SK-N-SH treated with all-trans-retinoic acid at 6 μM for 48 hours (cell line): ENCODE results near the gene CGNL1.

ENCODE experiments used
- ATAC-seq: fragments of 200-7000 bp; cut with Tn5 transposase; 3 replicates; pipeline ENCODE4 v1.9.1; 2020; ENCODE audit warnings: mild to moderate bottlenecking, moderate library complexity
- ARNTL ChIP-seq: fragments of 450-650 bp; formaldehyde crosslinking; IDR thresholded peaks from 2 replicates; pipeline ENCODE4 v1.5.0; 2020; ENCODE audit warnings: low read depth, mild to moderate bottlenecking, moderate library complexity, borderline replicate concordance
- CREB5 ChIP-seq: fragments of 250-450 bp; sonication (Bioruptor Pico); IDR thresholded peaks from 2 replicates; pipeline ENCODE4 v1.5.1; 2020; ENCODE audit warnings: low read depth, mild to moderate bottlenecking, moderate library complexity
- CSRNP3 ChIP-seq: fragments of 250-450 bp; sonication (Bioruptor Pico); IDR thresholded peaks from 2 replicates; pipeline ENCODE4 v1.5.1; 2021; ENCODE audit warnings: mild to moderate bottlenecking, moderate library complexity
- ESRRG ChIP-seq: fragments of 250-450 bp; sonication (Bioruptor Pico); IDR thresholded peaks from 2 replicates; pipeline ENCODE4 v1.6.1; 2021; ENCODE audit warnings: mild to moderate bottlenecking
- GLIS3 ChIP-seq: fragments of 250-450 bp; sonication (Bioruptor Pico); IDR thresholded peaks from 2 replicates; pipeline ENCODE4 v1.5.0; 2020; ENCODE audit warnings: mild to moderate bottlenecking, moderate library complexity
- ISL1 ChIP-seq: fragments of 250-450 bp; sonication (Bioruptor Pico); IDR thresholded peaks from 2 replicates; pipeline ENCODE4 v2.1.2; 2022; ENCODE audit warnings: mild to moderate bottlenecking, moderate library complexity
- OSR1 ChIP-seq: fragments of 250-450 bp; sonication (Bioruptor Pico); IDR thresholded peaks from 2 replicates; pipeline ENCODE4 v1.8.0; 2022; ENCODE audit warnings: moderate library complexity, mild to moderate bottlenecking, inconsistent platforms
- POU6F1 ChIP-seq: fragments of 250-450 bp; sonication (Bioruptor Pico); IDR thresholded peaks from 2 replicates; pipeline ENCODE4 v1.8.0; 2021; ENCODE audit warnings: low read depth, mild to moderate bottlenecking, moderate library complexity, borderline replicate concordance
- PPARA ChIP-seq: fragments of 250-450 bp; sonication (Bioruptor Pico); IDR thresholded peaks from 2 replicates; pipeline ENCODE4 v1.5.0; 2020; ENCODE audit warnings: mild to moderate bottlenecking, borderline replicate concordance
- RARB ChIP-seq: fragments of 250-450 bp; sonication (Bioruptor Pico); IDR thresholded peaks from 2 replicates; pipeline ENCODE4 v1.8.0; 2021; ENCODE audit warnings: mild to moderate bottlenecking, moderate library complexity
- SNAI2 ChIP-seq: fragments of 250-450 bp; sonication (Bioruptor Pico); IDR thresholded peaks from 2 replicates; pipeline ENCODE4 v1.5.0; 2020; ENCODE audit warnings: mild to moderate bottlenecking, moderate library complexity
- TCF4 ChIP-seq: fragments of 250-450 bp; sonication (Bioruptor Pico); IDR thresholded peaks from 2 replicates; pipeline ENCODE4 v1.8.0; 2021; ENCODE audit warnings: mild to moderate bottlenecking, moderate library complexity, borderline replicate concordance
- TOX ChIP-seq: fragments of 250-450 bp; sonication (Bioruptor Pico); IDR thresholded peaks from 2 replicates; pipeline ENCODE4 v1.8.0; 2021; ENCODE audit warnings: mild to moderate bottlenecking, moderate library complexity, borderline replicate concordance
- TSHZ2 ChIP-seq: fragments of 250-450 bp; sonication (Bioruptor Pico); IDR thresholded peaks from 2 replicates; pipeline ENCODE4 v1.5.0; 2020; ENCODE audit warnings: mild to moderate bottlenecking, moderate library complexity
- ZC3H10 ChIP-seq: fragments of 250-450 bp; sonication (Bioruptor Pico); IDR thresholded peaks from 2 replicates; pipeline ENCODE4 v1.5.1; 2021; ENCODE audit warnings: mild to moderate bottlenecking, moderate library complexity
- ZFP3 ChIP-seq: fragments of 250-450 bp; sonication (Bioruptor Pico); IDR thresholded peaks from 2 replicates; pipeline ENCODE4 v1.5.0; 2020; ENCODE audit warnings: mild to moderate bottlenecking, moderate library complexity
- ZFP30 ChIP-seq: fragments of 450-650 bp; formaldehyde crosslinking; IDR thresholded peaks from 2 replicates; pipeline ENCODE4 v1.5.0; 2022; ENCODE audit warnings: mild to moderate bottlenecking, moderate library complexity
- ZNF565 ChIP-seq: fragments of 450-650 bp; formaldehyde crosslinking; conservative IDR thresholded peaks from 2 replicates; pipeline ENCODE4 v1.5.0; 2020; ENCODE audit warnings: low read depth, mild to moderate bottlenecking, moderate library complexity
- ZNF8 ChIP-seq: fragments of 450-650 bp; formaldehyde crosslinking; IDR thresholded peaks from 2 replicates; pipeline ENCODE4 v1.5.0; 2020; ENCODE audit warnings: mild to moderate bottlenecking, moderate library complexity

Gene CGNL1

GRCh38 chr15:57343048-57343447, 33.3 kb upstream of the CGNL1 start:
- TF ChIP-seq TCF4 (CRISPR knock-in tag) (no peak), CREB5 (no peak), ZC3H10 (CRISPR knock-in tag) (no peak), OSR1 (CRISPR knock-in tag) (no peak), CSRNP3 (CRISPR knock-in tag) (no peak), POU6F1 (CRISPR knock-in tag) (no peak), RARB (CRISPR knock-in tag) (no peak), ISL1 (CRISPR knock-in tag) (no peak), ZNF8 (CRISPR knock-in tag) (no peak), TOX (CRISPR knock-in tag) (no peak), TSHZ2 (CRISPR knock-in tag) (no peak), GLIS3 (no peak), ZFP30 (no peak), SNAI2 (CRISPR knock-in tag) (no peak), ZNF565 (CRISPR knock-in tag) (no peak), PPARA (CRISPR knock-in tag) (no peak), ESRRG (CRISPR knock-in tag) (no peak)
- ATAC-seq = no peak

- TF ChIP-seq OSR1 (CRISPR knock-in tag) = no peak
- no peak for TF ChIP-seq PPARA (CRISPR knock-in tag)
- TF ChIP-seq ZNF565 (CRISPR knock-in tag) = no peak
- no peak for TF ChIP-seq ARNTL (CRISPR knock-in tag)
- TF ChIP-seq, all 23 proteins: peak for 0
- no peak for ATAC-seq
Observed at GRCh38 chr15:57343498-57343897, 32.8 kb upstream of the CGNL1 start.

GRCh38 chr15:57344282-57344681, 32.0 kb upstream of the CGNL1 start:
- TF ChIP-seq SNAI2 (CRISPR knock-in tag) = no peak
- no peak for TF ChIP-seq PPARA (CRISPR knock-in tag)
- no peak for TF ChIP-seq GLIS3
- TF ChIP-seq ARNTL (CRISPR knock-in tag) = no peak
- TF ChIP-seq ZNF565 (CRISPR knock-in tag) = no peak
- no peak for TF ChIP-seq OSR1 (CRISPR knock-in tag)

GRCh38 chr15:57345584-57345983, 30.7 kb upstream of the CGNL1 start:
- ATAC-seq = peak; percentile 63
- no peak for TF ChIP-seq RARB (CRISPR knock-in tag)
- no peak for TF ChIP-seq ZNF565 (CRISPR knock-in tag)
- TF ChIP-seq GLIS3 = no peak
- no peak for TF ChIP-seq POU6F1 (CRISPR knock-in tag)
- no peak for TF ChIP-seq ZFP30
- no peak for TF ChIP-seq CSRNP3 (CRISPR knock-in tag)
- no peak for TF ChIP-seq ESRRG (CRISPR knock-in tag)
- no peak for TF ChIP-seq TCF4 (CRISPR knock-in tag)
- no peak for TF ChIP-seq SNAI2 (CRISPR knock-in tag)
- TF ChIP-seq CREB5 = no peak
- no peak for TF ChIP-seq PPARA (CRISPR knock-in tag)
- TF ChIP-seq ZC3H10 (CRISPR knock-in tag) = no peak
- TF ChIP-seq ZFP3 (CRISPR knock-in tag) = no peak

More at GRCh38 chr15:57344282-57344681, 32.0 kb upstream of the CGNL1 start:
- ATAC-seq = no peak
